AG09309 (cell line): ENCODE results near the gene ATP6V1G2.
A peak's percentile ranks its signal among the peaks of the same experiment; 100 is the strongest.

Source experiments
- DNase-seq: peaks from one replicate; pipeline ENCODE4 v3.0.0-alpha.2; 2010; ENCODE audit warnings: low read depth
- H3K4me3 ChIP-seq: 2 replicates; pipeline ENCODE4 v1.5.1; 2011; ENCODE audit warnings: mild to moderate bottlenecking, low read depth, low read length, moderate library complexity; ENCODE audit not compliant: control insufficient read depth
- CTCF ChIP-seq: IDR thresholded peaks from 2 replicates; pipeline ENCODE4 v1.5.1; 2011; ENCODE audit warnings: mild to moderate bottlenecking, low read depth, low read length, inconsistent platforms; ENCODE audit not compliant: insufficient read depth, control insufficient read depth; ENCODE audit errors: missing control alignments

ATP6V1G2 gene

GRCh38 chr6:31547727-31548543 is 1.5 kb upstream of the ATP6V1G2 start:
- peak overlapping the region; percentile 55 for H3K4me3 ChIP-seq
- no peak for DNase-seq
- no peak for TF ChIP-seq CTCF

GRCh38 chr6:31546958-31547726 is 734 bp upstream of the ATP6V1G2 start, which contains the start of gene NFKBIL1:
Gene NFKBIL1 (plus strand): TSS chr6:31547608. CDS start chr6:31547695, 87 bp downstream.
- no peak for TF ChIP-seq CTCF
- H3K4me3 ChIP-seq: peak within 1 kb of the TSS; percentile 55
- peak; percentile 93 for DNase-seq

GRCh38 chr6:31545291-31545690 is 1.1 kb downstream of the ATP6V1G2 start:
- H3K4me3 ChIP-seq: no peak overlapping the region
- no peak for TF ChIP-seq CTCF
- DNase-seq: no peak

- TF ChIP-seq CTCF: no peak
- DNase-seq: no peak
- no peak overlapping the region for H3K4me3 ChIP-seq
Measured at GRCh38 chr6:31544676-31545075, 1.7 kb downstream of the ATP6V1G2 start.

- DNase-seq: no peak
- no peak overlapping the region for H3K4me3 ChIP-seq
- no peak for TF ChIP-seq CTCF
Measured at GRCh38 chr6:31543639-31544038, 2.8 kb downstream of the ATP6V1G2 start.

GRCh38 chr6:31541658-31542521 is 4.5 kb downstream of the ATP6V1G2 start, which contains the start of gene DDX39B:
Gene DDX39B (minus strand): TSS chr6:31542003. CDS start chr6:31540532, 1,471 bp downstream.
- DNase-seq: peak; percentile 92
- TF ChIP-seq CTCF: no peak
- peak within 1 kb of the TSS; percentile 75 for H3K4me3 ChIP-seq
